Measurements from ENCODE around the gene GLI1.

- TF ChIP-seq CTCF (IDR thresholded peaks at IDR 0.05) (no peak), POLR2A (IDR thresholded peaks at IDR 0.05; ENCODE audit: low read depth) (no peak), EP300 (IDR thresholded peaks at IDR 0.05) (no peak), POLR2AphosphoS5 (IDR thresholded peaks at IDR 0.05) (no peak)
Observed at GRCh38 chr12:57514720-57515407, 55.3 kb downstream of the GLI1 start.

Measured in esophagus muscularis mucosa (tissue), 4 donors.